HEK293 (cell line): Measurements from ENCODE around the gene RBM20.

Source experiments
- CTCF ChIA-PET: fragments of 350-600 bp; formaldehyde crosslinking; extraction: SDS; loops from one replicate; lab custom pipeline; 2021; ENCODE audit warnings: antibody characterized with exemption; lab: Yijun Ruan, JAX
- POLR2A ChIA-PET: fragments of 300-600 bp; formaldehyde crosslinking; extraction: SDS; loops from one replicate; lab custom pipeline; 2020; ENCODE audit warnings: antibody characterized with exemption, inconsistent platforms; lab: Yijun Ruan, JAX
- H3K27ac ChIP-seq: fragments of 200-500 bp; sonication (Bioruptor generic); 2 replicates; pipeline ENCODE4 v1.5.1; 2014; ENCODE audit warnings: low read depth, low read length, control low read depth, inconsistent platforms; ENCODE audit errors: extremely low read depth
- H3K36me3 ChIP-seq, 2 experiments: fragments of 200-500 bp in 1 of 2; sonication (Bioruptor generic) in 1 of 2; 1 replicate in 1 of 2; 2 replicates in 1 of 2; pipeline ENCODE4 v1.5.1; 2014 to 2017; ENCODE audit warnings: inconsistent platforms in 2 of 2, low read length in 2 of 2; ENCODE audit not compliant: control insufficient read depth in 2 of 2, insufficient read depth in 1 of 2
- H3K4me1 ChIP-seq: fragments of 200-500 bp; sonication (Bioruptor generic); 2 replicates; pipeline ENCODE4 v1.5.1; 2014; ENCODE audit warnings: mild to moderate bottlenecking, low read length, inconsistent platforms; ENCODE audit not compliant: control insufficient read depth, insufficient read depth
- H3K4me3 ChIP-seq: 2 replicates; pipeline ENCODE4 v1.5.1; 2011; ENCODE audit warnings: low read depth, mild to moderate bottlenecking, control low read depth, low read length, moderate library complexity
- H3K9me3 ChIP-seq: fragments of 200-500 bp; sonication (Bioruptor generic); 2 replicates; pipeline ENCODE4 v1.5.1; 2014; ENCODE audit warnings: low read depth, low read length, inconsistent platforms; ENCODE audit not compliant: control insufficient read depth, insufficient read depth
- ATF2 ChIP-seq: fragments of 450-650 bp; formaldehyde crosslinking; IDR thresholded peaks from 2 replicates; pipeline ENCODE4 v1.5.1; 2016; ENCODE audit warnings: missing biosample characterization, missing genetic modification characterization, low read depth
- BCL11B ChIP-seq: fragments of 450-650 bp; formaldehyde crosslinking; IDR thresholded peaks from 2 replicates; pipeline ENCODE4 v1.5.1; 2016; ENCODE audit warnings: low read depth, missing biosample characterization, missing genetic modification characterization
- RBAK ChIP-seq: fragments of 450-650 bp; formaldehyde crosslinking; IDR thresholded peaks from 2 replicates; pipeline ENCODE4 v1.5.1; 2016; ENCODE audit warnings: missing biosample characterization, missing genetic modification characterization
- TRIM28 ChIP-seq: IDR thresholded peaks from 2 replicates; pipeline ENCODE4 v1.6.1; 2011; ENCODE audit warnings: low read length, control low read depth, borderline replicate concordance
- ZBTB49 ChIP-seq: fragments of 450-650 bp; formaldehyde crosslinking; IDR thresholded peaks from 2 replicates; pipeline ENCODE4 v1.5.1; 2016; ENCODE audit warnings: missing biosample characterization, missing genetic modification characterization, low read depth
- ZNF155 ChIP-seq: fragments of 450-650 bp; formaldehyde crosslinking; IDR thresholded peaks from 2 replicates; pipeline ENCODE4 v1.5.1; 2016; ENCODE audit warnings: missing biosample characterization, missing genetic modification characterization
- ZNF18 ChIP-seq: fragments of 450-650 bp; formaldehyde crosslinking; IDR thresholded peaks from 2 replicates; pipeline ENCODE4 v1.5.1; 2016; ENCODE audit warnings: missing biosample characterization, missing genetic modification characterization
- ZNF221 ChIP-seq: fragments of 450-650 bp; formaldehyde crosslinking; IDR thresholded peaks from 2 replicates; pipeline ENCODE4 v1.5.1; 2017; ENCODE audit warnings: missing biosample characterization, missing genetic modification characterization, borderline replicate concordance
- ZNF23 ChIP-seq: fragments of 450-650 bp; formaldehyde crosslinking; IDR thresholded peaks from 2 replicates; pipeline ENCODE4 v1.5.1; 2016; ENCODE audit warnings: missing biosample characterization, missing genetic modification characterization, borderline replicate concordance
- ZNF366 ChIP-seq: fragments of 450-650 bp; formaldehyde crosslinking; conservative IDR thresholded peaks from 2 replicates; pipeline ENCODE4 v1.5.1; 2016; ENCODE audit warnings: missing biosample characterization, missing genetic modification characterization
- ZNF449 ChIP-seq: fragments of 450-650 bp; formaldehyde crosslinking; IDR thresholded peaks from 2 replicates; pipeline ENCODE4 v1.5.1; 2017; ENCODE audit warnings: missing biosample characterization, mild to moderate bottlenecking, missing genetic modification characterization, moderate library complexity
- ZNF510 ChIP-seq: fragments of 450-650 bp; formaldehyde crosslinking; IDR thresholded peaks from 2 replicates; pipeline ENCODE4 v1.5.1; 2018; ENCODE audit warnings: mild to moderate bottlenecking, missing genetic modification characterization, missing biosample characterization; ENCODE audit not compliant: insufficient replicate concordance
- ZNF571 ChIP-seq: fragments of 450-650 bp; formaldehyde crosslinking; IDR thresholded peaks from 2 replicates; pipeline ENCODE4 v1.5.0; 2017; ENCODE audit warnings: missing biosample characterization, missing genetic modification characterization
- ZNF624 ChIP-seq: fragments of 450-650 bp; formaldehyde crosslinking; IDR thresholded peaks from 2 replicates; pipeline ENCODE4 v1.5.1; 2017; ENCODE audit warnings: missing biosample characterization, missing genetic modification characterization
- ZNF830 ChIP-seq: fragments of 450-650 bp; IDR thresholded peaks from 2 replicates; pipeline ENCODE4 v1.5.0; 2018; ENCODE audit warnings: missing biosample characterization, missing genetic modification characterization, low read depth, mild to moderate bottlenecking, moderate library complexity

Gene RBM20

GRCh38 chr10:110793886-110794285 is 149.8 kb downstream of the RBM20 start (continued):
- TF ChIP-seq ZBTB49 (no peak), ZNF510 (tag by site-specific recombination) (no peak), ZNF221 (tag by site-specific recombination) (no peak), ZNF624 (tag by site-specific recombination) (no peak), ZNF830 (no peak)
- TF ChIP-seq, all 188 proteins: peak for 0

GRCh38 chr10:110794808-110795207 is 150.7 kb downstream of the RBM20 start:
- POLR2A ChIA-PET: no interaction called here
- TF ChIP-seq ZNF449 (tag by site-specific recombination): peak; percentile 35; the same call in 1 of the 2 replicates
- no peak for TF ChIP-seq ZNF624 (tag by site-specific recombination)
- Histone ChIP-seq H3K36me3 (peaks cover 6 to 20% of the 10 kb centered on the region in 2 experiments; a peak in 2 of 3 replicates), H3K4me3 (no peak overlapping the region), H3K27ac (no peak overlapping the region), H3K9me3 (no peaks in the 10 kb centered on the region), H3K4me1 (peaks cover 2% of the 10 kb centered on the region; the same call in 1 of the 2 replicates)
- CTCF ChIA-PET: interaction anchor here (1.4 kb wide), 1 partner anchor 184 kb away, joined by 4 read pairs; no protein-coding TSS in a partner anchor

- ChIA-PET POLR2A (no interaction called here), CTCF (no interaction called here)
- peaks cover 5% of the 10 kb centered on the region for H3K4me1 ChIP-seq
- H3K36me3 ChIP-seq: peaks cover 10 to 31% of the 10 kb centered on the region in 2 experiments; a peak in 2 of 3 replicates
- H3K27ac ChIP-seq: no peak overlapping the region
- H3K9me3 ChIP-seq: no peaks in the 10 kb centered on the region
- no peak overlapping the region for H3K4me3 ChIP-seq
- peak; percentile 63; the same call in 1 of the 2 replicates for TF ChIP-seq ATF2 (tag by site-specific recombination)
- no peak for TF ChIP-seq TRIM28
- no peak for TF ChIP-seq ZNF18 (tag by site-specific recombination)
- no peak for TF ChIP-seq ZNF571 (tag by site-specific recombination)
Observed at GRCh38 chr10:110797416-110797815, 153.3 kb downstream of the RBM20 start.

GRCh38 chr10:110798340-110798739 is 154.2 kb downstream of the RBM20 start:
- Histone ChIP-seq H3K9me3 (no peaks in the 10 kb centered on the region), H3K4me3 (no peak overlapping the region), H3K27ac (no peak overlapping the region), H3K36me3 (peaks cover 10 to 31% of the 10 kb centered on the region in 2 experiments; a peak in 2 of 3 replicates), H3K4me1 (peaks cover 11% of the 10 kb centered on the region)
- CTCF ChIA-PET: no interaction called here
- POLR2A ChIA-PET: no interaction called here
- TF ChIP-seq BCL11B (tag by site-specific recombination) (no peak), ZNF155 (tag by site-specific recombination) (no peak), RBAK (tag by site-specific recombination) (no peak), ZNF23 (tag by site-specific recombination) (no peak), ZBTB49 (no peak), ZNF366 (tag by site-specific recombination) (no peak)
